Calu3 (cell line): Measurements from ENCODE around the gene TJP2. TPM values are rescaled to one million over a fixed set of nuclear protein-coding genes. Genes with fewer than 3 reads are reported as not detected.

Source experiments
- BruUV-seq: library from RNA; stranded (reverse); fragments of 400-500 nt; replicated peaks from 2 replicates; lab custom pipeline; 2021; lab: Mats Ljungman, UMichigan
- CTCF ChIA-PET: fragments of 300-600 bp; sonication (Branson Sonifier 250); formaldehyde crosslinking; loops from one replicate; lab custom pipeline; 2022; ENCODE audit warnings: antibody characterized with exemption; lab: Charles Lee
- DNase-seq: peaks from one replicate; pipeline ENCODE4 v3.0.0; 2022
- H3K27ac Mint-ChIP-seq: one replicate; pipeline ENCODE4 v1.8.0; 2022; ENCODE audit warnings: mixed read lengths; ENCODE audit not compliant: unreplicated experiment
- H3K27me3 Mint-ChIP-seq: one replicate; pipeline ENCODE4 v1.8.0; 2022; ENCODE audit warnings: mixed read lengths; ENCODE audit not compliant: unreplicated experiment
- H3K36me3 Mint-ChIP-seq: one replicate; pipeline ENCODE4 v1.8.0; 2022; ENCODE audit warnings: mild to moderate bottlenecking, moderate library complexity, mixed read lengths; ENCODE audit not compliant: insufficient read depth, unreplicated experiment
- H3K4me1 Mint-ChIP-seq: one replicate; pipeline ENCODE4 v1.8.0; 2022; ENCODE audit warnings: mild to moderate bottlenecking, low read depth, mixed read lengths; ENCODE audit not compliant: unreplicated experiment
- H3K4me3 Mint-ChIP-seq: one replicate; pipeline ENCODE4 v1.8.0; 2022; ENCODE audit warnings: mild to moderate bottlenecking, low read depth, moderate library complexity, mixed read lengths; ENCODE audit not compliant: unreplicated experiment
- H3K9me3 Mint-ChIP-seq: one replicate; pipeline ENCODE4 v1.8.0; 2022; ENCODE audit warnings: low read depth, mixed read lengths; ENCODE audit not compliant: unreplicated experiment
- intact Hi-C: fragments of 100-400 bp; cut with micrococcal nuclease; formaldehyde crosslinking; loops from one replicate; pipeline ENCODE4 v1.10.0; 2022; ENCODE audit not compliant: unreplicated experiment
- total RNA-seq: library from RNA; stranded (reverse); gene quantifications from 2 replicates; pipeline ENCODE4 v1.2.3, GENCODE V29; 2022
- TF ChIP-seq, protein P1 (sequence below): fragments of 200-600 bp; IDR thresholded peaks from one replicate; pipeline ENCODE4 v1.8.0; 2022; ENCODE audit warnings: antibody characterized with exemption; ENCODE audit not compliant: unreplicated experiment

Gene TJP2
- total RNA-seq, 1 experiment from 2014 or later, result 139 TPM

DNA sequence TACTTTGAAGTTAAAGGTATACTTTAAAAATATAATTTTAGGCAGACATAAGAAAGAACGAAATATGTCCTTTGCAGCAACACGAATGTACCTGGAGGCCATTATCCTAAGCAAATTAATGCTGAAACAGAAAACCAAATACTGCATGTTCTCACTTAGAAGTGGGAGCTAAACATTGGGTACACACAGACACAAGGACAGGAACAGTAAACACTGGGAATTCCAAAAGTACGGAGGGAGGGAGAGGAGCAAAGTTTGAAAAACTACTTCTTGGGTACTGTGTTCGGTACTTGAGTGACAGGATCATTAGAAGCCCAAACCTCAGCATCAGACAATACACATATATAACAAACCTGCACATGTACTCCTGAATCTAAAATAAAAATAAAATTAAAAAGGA, 40.9 kb downstream of the TJP2 start:
- no TSS peak for BruUV-seq
- no peak for DNase-seq
- TF ChIP-seq, protein P1, sequence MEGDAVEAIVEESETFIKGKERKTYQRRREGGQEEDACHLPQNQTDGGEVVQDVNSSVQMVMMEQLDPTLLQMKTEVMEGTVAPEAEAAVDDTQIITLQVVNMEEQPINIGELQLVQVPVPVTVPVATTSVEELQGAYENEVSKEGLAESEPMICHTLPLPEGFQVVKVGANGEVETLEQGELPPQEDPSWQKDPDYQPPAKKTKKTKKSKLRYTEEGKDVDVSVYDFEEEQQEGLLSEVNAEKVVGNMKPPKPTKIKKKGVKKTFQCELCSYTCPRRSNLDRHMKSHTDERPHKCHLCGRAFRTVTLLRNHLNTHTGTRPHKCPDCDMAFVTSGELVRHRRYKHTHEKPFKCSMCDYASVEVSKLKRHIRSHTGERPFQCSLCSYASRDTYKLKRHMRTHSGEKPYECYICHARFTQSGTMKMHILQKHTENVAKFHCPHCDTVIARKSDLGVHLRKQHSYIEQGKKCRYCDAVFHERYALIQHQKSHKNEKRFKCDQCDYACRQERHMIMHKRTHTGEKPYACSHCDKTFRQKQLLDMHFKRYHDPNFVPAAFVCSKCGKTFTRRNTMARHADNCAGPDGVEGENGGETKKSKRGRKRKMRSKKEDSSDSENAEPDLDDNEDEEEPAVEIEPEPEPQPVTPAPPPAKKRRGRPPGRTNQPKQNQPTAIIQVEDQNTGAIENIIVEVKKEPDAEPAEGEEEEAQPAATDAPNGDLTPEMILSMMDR, result no peak
- intact Hi-C loops, result no loop called here
- H3K27me3 Mint-ChIP-seq, result no peaks in the 10 kb centered on the region
- H3K27ac Mint-ChIP-seq, result no peak overlapping the region
- peaks cover 36% of the 10 kb centered on the region for H3K36me3 Mint-ChIP-seq
- H3K4me3 Mint-ChIP-seq, result no peak overlapping the region
- H3K4me1 Mint-ChIP-seq, result no peaks in the 10 kb centered on the region
- no peaks in the 10 kb centered on the region for H3K9me3 Mint-ChIP-seq
- CTCF ChIA-PET, result no interaction called here

DNA sequence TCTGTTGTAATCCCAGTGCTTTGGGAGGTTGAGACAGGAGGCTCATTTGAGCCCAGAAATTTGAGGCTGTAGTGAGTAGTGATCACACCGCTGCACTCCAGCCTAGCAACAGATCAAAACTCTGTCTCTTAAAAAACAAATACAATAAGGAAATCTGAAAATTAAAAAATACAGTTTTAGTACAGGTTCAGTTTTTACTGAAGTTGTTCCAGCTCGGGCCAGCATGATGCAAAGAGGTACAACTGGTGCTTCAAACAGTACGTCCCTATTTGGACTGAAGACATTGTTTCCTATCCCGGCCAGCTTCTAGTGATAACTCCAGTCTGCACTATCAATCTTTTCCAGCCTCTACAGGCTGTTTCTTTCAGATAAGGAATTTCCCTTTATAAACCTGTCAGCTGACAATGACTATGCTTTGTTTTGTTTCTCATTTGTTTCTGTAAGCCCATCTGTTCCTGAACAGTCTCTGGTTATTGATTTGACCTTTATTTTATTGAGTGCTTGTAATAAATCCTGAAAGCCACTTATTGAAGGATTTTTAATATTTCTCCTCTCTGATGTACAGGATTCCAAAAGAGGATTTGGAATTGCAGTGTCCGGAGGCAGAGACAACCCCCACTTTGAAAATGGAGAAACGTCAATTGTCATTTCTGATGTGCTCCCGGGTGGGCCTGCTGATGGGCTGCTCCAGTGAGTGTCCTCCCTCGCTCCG, 41.9 kb downstream of the TJP2 start:
- BruUV-seq, result no TSS peak
- intact Hi-C loops, result no loop called here
- Mint-ChIP-seq H3K4me1 (no peaks in the 10 kb centered on the region), H3K27me3 (no peaks in the 10 kb centered on the region), H3K4me3 (no peak overlapping the region), H3K36me3 (peaks cover 43% of the 10 kb centered on the region), H3K27ac (no peak overlapping the region), H3K9me3 (no peaks in the 10 kb centered on the region)
- DNase-seq, result no peak
- TF ChIP-seq, protein P1, result no peak
- CTCF ChIA-PET, result interaction anchor here (1.3 kb wide), 1 partner anchor 8 kb away, joined by 6 read pairs; no protein-coding TSS in a partner anchor

DNA sequence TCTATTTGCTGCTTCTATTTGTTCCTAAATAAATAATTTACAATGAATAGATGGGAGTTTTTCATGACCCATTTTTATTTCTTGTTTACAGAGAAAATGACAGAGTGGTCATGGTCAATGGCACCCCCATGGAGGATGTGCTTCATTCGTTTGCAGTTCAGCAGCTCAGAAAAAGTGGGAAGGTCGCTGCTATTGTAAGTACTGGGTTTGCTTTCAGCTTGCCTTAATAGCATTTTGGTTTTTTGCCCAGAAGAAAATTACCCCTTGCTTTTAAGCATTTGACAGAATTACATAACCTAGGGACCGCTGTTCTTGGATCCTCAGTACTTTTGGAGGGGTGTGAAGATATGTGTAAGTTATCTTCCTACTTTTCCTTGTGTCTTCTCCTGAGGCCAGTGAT, 44.1 kb downstream of the TJP2 start:
- CTCF ChIA-PET, result no interaction called here
- intact Hi-C loops, result no loop called here
- no peak overlapping the region for H3K4me3 Mint-ChIP-seq
- no peak overlapping the region for H3K27ac Mint-ChIP-seq
- TF ChIP-seq, protein P1, result no peak
- no peaks in the 10 kb centered on the region for H3K4me1 Mint-ChIP-seq
- peaks cover 39% of the 10 kb centered on the region for H3K36me3 Mint-ChIP-seq
- DNase-seq, result no peak
- no peaks in the 10 kb centered on the region for H3K27me3 Mint-ChIP-seq
- BruUV-seq, result no TSS peak
- no peaks in the 10 kb centered on the region for H3K9me3 Mint-ChIP-seq

DNA sequence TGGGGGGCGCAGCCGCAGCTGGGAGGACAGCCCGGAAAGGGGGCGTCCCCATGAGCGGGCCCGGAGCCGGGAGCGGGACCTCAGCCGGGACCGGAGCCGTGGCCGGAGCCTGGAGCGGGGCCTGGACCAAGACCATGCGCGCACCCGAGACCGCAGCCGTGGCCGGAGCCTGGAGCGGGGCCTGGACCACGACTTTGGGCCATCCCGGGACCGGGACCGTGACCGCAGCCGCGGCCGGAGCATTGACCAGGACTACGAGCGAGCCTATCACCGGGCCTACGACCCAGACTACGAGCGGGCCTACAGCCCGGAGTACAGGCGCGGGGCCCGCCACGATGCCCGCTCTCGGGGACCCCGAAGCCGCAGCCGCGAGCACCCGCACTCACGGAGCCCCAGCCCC, 47.0 kb downstream of the TJP2 start:
- no TSS peak for BruUV-seq
- H3K27me3 Mint-ChIP-seq, result no peaks in the 10 kb centered on the region
- H3K36me3 Mint-ChIP-seq, result peaks cover 36% of the 10 kb centered on the region
- no peaks in the 10 kb centered on the region for H3K4me1 Mint-ChIP-seq
- CTCF ChIA-PET, result no interaction called here
- intact Hi-C loops, result no loop called here
- no peaks in the 10 kb centered on the region for H3K9me3 Mint-ChIP-seq
- TF ChIP-seq, protein P1, result no peak
- no peak overlapping the region for H3K27ac Mint-ChIP-seq
- H3K4me3 Mint-ChIP-seq, result no peak overlapping the region
- no peak for DNase-seq
